Suprapubic skin (tissue), 4 donors: ENCODE measurements around the gene PPP6R3. TPM values are rescaled to one million over a fixed set of nuclear protein-coding genes. Genes with fewer than 3 reads are reported as not detected.

Source experiments
- DNase-seq, 2 donors: peaks; one replicate each; pipeline ENCODE4 v3.0.0-alpha.2; 2019; ENCODE audit warnings: low spot score in 2 of 2
- H3K27ac ChIP-seq: fragments of 200-600 bp; sonication (generic); one replicate; pipeline ENCODE4 v1.5.1; 2019
- H3K27me3 ChIP-seq: fragments of 200-600 bp; sonication (generic); one replicate; pipeline ENCODE4 v1.5.1; 2019
- H3K36me3 ChIP-seq: fragments of 200-600 bp; sonication (generic); one replicate; pipeline ENCODE4 v1.5.1; 2019
- H3K4me1 ChIP-seq: fragments of 200-600 bp; sonication (generic); one replicate; pipeline ENCODE4 v1.5.1; 2019
- H3K4me3 ChIP-seq: fragments of 200-600 bp; sonication (generic); one replicate; pipeline ENCODE4 v1.5.1; 2019; ENCODE audit warnings: mild to moderate bottlenecking
- H3K9me3 ChIP-seq: fragments of 200-600 bp; sonication (generic); one replicate; pipeline ENCODE4 v1.5.1; 2019
- CTCF ChIP-seq, 2 donors: fragments of 200-600 bp in 1 of 2; fragments of 450-650 bp in 1 of 2; sonication (generic) in 1 of 2; IDR thresholded peaks; one replicate each; pipeline ENCODE4 v1.5.1; 2016 to 2019; ENCODE audit warnings: antibody characterized with exemption in 2 of 2, mild to moderate bottlenecking in 1 of 2, moderate library complexity in 1 of 2
- EP300 ChIP-seq: sonication (generic); formaldehyde crosslinking; IDR thresholded peaks from one replicate; pipeline ENCODE4 v1.6.1; 2017; ENCODE audit warnings: antibody characterized with exemption
- POLR2A ChIP-seq, 2 donors: fragments of 450-650 bp; IDR thresholded peaks; one replicate each; pipeline ENCODE4 v1.6.1; 2017; ENCODE audit warnings: antibody characterized with exemption in 2 of 2, mild to moderate bottlenecking in 2 of 2, moderate library complexity in 2 of 2
- POLR2AphosphoS5 ChIP-seq, 3 donors: sonication (generic); formaldehyde crosslinking; IDR thresholded peaks; one replicate each; pipeline ENCODE4 v1.6.1; 2017; ENCODE audit warnings: antibody characterized with exemption in 3 of 3
- WGBS: methylation state at CpG from one replicate; pipeline ENCODE4 v1.1.5; 2018; 5-methylcytosine and 5-hydroxymethylcytosine counted together
- total RNA-seq, 4 donors: library from RNA; depleted of rRNA; stranded (reverse); fragments of >200 nt; gene quantifications; one replicate each; pipeline ENCODE4 v1.1.0, GENCODE V29; 2016

The PPP6R3 gene
- total RNA-seq, 4 donors from 2014 or later = 81.8 to 197 (median 97.0) TPM

- no peak overlapping the region for H3K27ac ChIP-seq
These were observed 118.9 kb downstream of the PPP6R3 start for GRCh38 chr11:68579455-68579854.

GRCh38 chr11:68581439-68581838, 120.9 kb downstream of the PPP6R3 start:
- Histone ChIP-seq H3K27me3 (no peaks in the 10 kb centered on the region), H3K36me3 (peaks cover 59% of the 10 kb centered on the region), H3K9me3 (no peaks in the 10 kb centered on the region), H3K27ac (no peak overlapping the region), H3K4me1 (peaks cover 14% of the 10 kb centered on the region), H3K4me3 (no peak overlapping the region)
- 78% methylated on average over 4 of the region's 4 CpGs for WGBS
- no peak for TF ChIP-seq EP300
- no peak for TF ChIP-seq CTCF (IDR thresholded peaks at IDR 0.05)
- no peak for TF ChIP-seq POLR2AphosphoS5 (IDR thresholded peaks at IDR 0.05)
- TF ChIP-seq POLR2A (IDR thresholded peaks at IDR 0.05) = no peak
- no peak for DNase-seq

More at GRCh38 chr11:68579455-68579854, 118.9 kb downstream of the PPP6R3 start:
- H3K27me3 ChIP-seq = no peaks in the 10 kb centered on the region
- H3K4me1 ChIP-seq = peaks cover 14% of the 10 kb centered on the region
- no peaks in the 10 kb centered on the region for H3K9me3 ChIP-seq
- peaks cover 61% of the 10 kb centered on the region for H3K36me3 ChIP-seq
- no peak for TF ChIP-seq POLR2A (IDR thresholded peaks at IDR 0.05)
- TF ChIP-seq POLR2AphosphoS5 (IDR thresholded peaks at IDR 0.05) = no peak
- TF ChIP-seq EP300 = no peak
- no peak for TF ChIP-seq CTCF (IDR thresholded peaks at IDR 0.05)
- no peak for DNase-seq
- H3K4me3 ChIP-seq = no peak overlapping the region
- WGBS = 90% methylated on average over 5 of the region's 5 CpGs

- DNase-seq = no peak
- H3K27ac ChIP-seq = no peak overlapping the region
These were observed 121.3 kb downstream of the PPP6R3 start for GRCh38 chr11:68581901-68582300.

GRCh38 chr11:68582416-68583040, 122.0 kb downstream of the PPP6R3 start:
- H3K27me3 ChIP-seq = no peaks in the 10 kb centered on the region
- WGBS = 47% methylated on average over 8 of the region's 8 CpGs
- no peak for TF ChIP-seq EP300
- no peak for TF ChIP-seq CTCF (IDR thresholded peaks at IDR 0.05)
- TF ChIP-seq POLR2A (IDR thresholded peaks at IDR 0.05) = no peak
- no peak for TF ChIP-seq POLR2AphosphoS5 (IDR thresholded peaks at IDR 0.05)
- no peak for DNase-seq
- no peaks in the 10 kb centered on the region for H3K9me3 ChIP-seq
- peaks cover 14% of the 10 kb centered on the region for H3K4me1 ChIP-seq
- H3K27ac ChIP-seq = no peak overlapping the region
- H3K36me3 ChIP-seq = peaks cover 62% of the 10 kb centered on the region
- H3K4me3 ChIP-seq = no peak overlapping the region

More at GRCh38 chr11:68581901-68582300, 121.3 kb downstream of the PPP6R3 start:
- H3K9me3 ChIP-seq = no peaks in the 10 kb centered on the region
- peaks cover 61% of the 10 kb centered on the region for H3K36me3 ChIP-seq
- no peak overlapping the region for H3K4me3 ChIP-seq
- 80% methylated on average over 3 of the region's 3 CpGs for WGBS
- TF ChIP-seq CTCF (IDR thresholded peaks at IDR 0.05) (no peak), EP300 (no peak), POLR2AphosphoS5 (IDR thresholded peaks at IDR 0.05) (no peak), POLR2A (IDR thresholded peaks at IDR 0.05) (no peak)
- no peaks in the 10 kb centered on the region for H3K27me3 ChIP-seq
- peaks cover 14% of the 10 kb centered on the region for H3K4me1 ChIP-seq

- peaks cover 62% of the 10 kb centered on the region for H3K36me3 ChIP-seq
- peaks cover 14% of the 10 kb centered on the region for H3K4me1 ChIP-seq
- DNase-seq = no peak
- H3K27me3 ChIP-seq = no peaks in the 10 kb centered on the region
- TF ChIP-seq POLR2A (IDR thresholded peaks at IDR 0.05) = no peak
- TF ChIP-seq EP300 = no peak
- no peak for TF ChIP-seq POLR2AphosphoS5 (IDR thresholded peaks at IDR 0.05)
- no peak for TF ChIP-seq CTCF (IDR thresholded peaks at IDR 0.05)
- H3K9me3 ChIP-seq = no peaks in the 10 kb centered on the region
- no peak overlapping the region for H3K27ac ChIP-seq
- WGBS = 50% methylated on average over 2 of the region's 2 CpGs
- H3K4me3 ChIP-seq = no peak overlapping the region
These were observed 122.5 kb downstream of the PPP6R3 start for GRCh38 chr11:68583041-68583446.
